NCI-H2107 (cell line): ENCODE measurements around the gene SDCBP2.

Source experiments
- DNase-seq: peaks from one replicate; lab custom pipeline; 2025; lab: John Stamatoyannopoulos, UW

SDCBP2 gene

GRCh38 chr20:1330075-1330830 is 1.3 kb upstream of the SDCBP2 start:
- DNase-seq = no peak

- DNase-seq = no peak
Observed at GRCh38 chr20:1327827-1328679, 886 bp downstream of the SDCBP2 start.

GRCh38 chr20:1327241-1327653 is 1.7 kb downstream of the SDCBP2 start:
- DNase-seq = no peak

- DNase-seq = no peak
Observed at GRCh38 chr20:1326031-1326930, 2.7 kb downstream of the SDCBP2 start.

- DNase-seq = peak; percentile 81
Observed at GRCh38 chr20:1325173-1326030, 3.5 kb downstream of the SDCBP2 start.

- peak; percentile 13 for DNase-seq
Observed at GRCh38 chr20:1324598-1325172, 4.3 kb downstream of the SDCBP2 start.

- no peak for DNase-seq
Observed at GRCh38 chr20:1323830-1324597, 4.9 kb downstream of the SDCBP2 start.

- no peak for DNase-seq
Observed at GRCh38 chr20:1323256-1323655, 5.7 kb downstream of the SDCBP2 start.

- no peak for DNase-seq
Observed at GRCh38 chr20:1322511-1323245, 6.3 kb downstream of the SDCBP2 start.

- no peak for DNase-seq
Observed at GRCh38 chr20:1321654-1321939, 7.3 kb downstream of the SDCBP2 start.

- no peak for DNase-seq
Observed at GRCh38 chr20:1320902-1321653, 7.9 kb downstream of the SDCBP2 start.

- no peak for DNase-seq
Observed at GRCh38 chr20:1320016-1320415, 8.9 kb downstream of the SDCBP2 start.

GRCh38 chr20:1319462-1319861 is 9.5 kb downstream of the SDCBP2 start:
- no peak for DNase-seq

GRCh38 chr20:1319051-1319450 is 9.9 kb downstream of the SDCBP2 start:
- no peak for DNase-seq

GRCh38 chr20:1317545-1318255 is 11.2 kb downstream of the SDCBP2 start:
- DNase-seq = no peak

GRCh38 chr20:1315804-1316203 is 13.1 kb downstream of the SDCBP2 start:
- no peak for DNase-seq

- DNase-seq = peak; percentile 23
Observed at GRCh38 chr20:1313236-1313964, 15.5 kb downstream of the SDCBP2 start.

- DNase-seq = no peak
Observed at GRCh38 chr20:1312904-1313235, 16.1 kb downstream of the SDCBP2 start.
